HCEC 1CT (cell line): ENCODE results near the gene KRT2.

ENCODE experiments used
- DNase-seq: peaks from one replicate; pipeline ENCODE4 v3.0.0-alpha.2; 2017

The KRT2 gene

DNA sequence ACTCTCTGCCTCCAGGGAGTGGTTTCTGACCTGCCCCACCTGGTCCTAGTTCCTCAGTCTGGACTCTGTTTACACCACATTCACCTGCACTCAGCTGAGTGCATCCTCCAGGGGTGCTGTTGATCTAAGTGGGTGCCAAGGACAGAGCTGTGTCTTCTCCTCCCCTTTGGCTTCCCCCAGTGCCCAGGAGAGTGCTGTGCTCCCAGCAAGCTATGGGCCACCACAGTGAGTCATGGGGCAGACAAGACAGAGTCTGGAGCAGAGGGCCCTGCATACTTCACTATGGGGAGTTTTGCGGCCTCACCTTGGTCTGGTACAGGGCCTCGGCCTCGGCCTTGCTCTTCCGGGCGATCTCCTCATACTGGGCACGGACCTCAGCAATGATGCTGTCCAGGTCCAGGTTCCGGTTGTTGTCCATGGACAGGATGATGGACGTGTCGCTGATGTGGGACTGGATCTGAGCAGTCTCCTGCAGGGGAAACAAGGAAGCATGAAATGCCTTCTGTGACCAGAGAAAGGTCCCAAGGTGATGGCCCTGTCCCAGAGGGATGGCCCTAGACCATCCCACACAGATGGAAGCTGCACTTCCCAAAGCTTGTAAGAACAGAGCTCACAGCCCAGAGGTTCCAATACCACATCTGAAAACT lies 38.5 kb downstream of the KRT2 start:
- DNase-seq, result no peak

DNA sequence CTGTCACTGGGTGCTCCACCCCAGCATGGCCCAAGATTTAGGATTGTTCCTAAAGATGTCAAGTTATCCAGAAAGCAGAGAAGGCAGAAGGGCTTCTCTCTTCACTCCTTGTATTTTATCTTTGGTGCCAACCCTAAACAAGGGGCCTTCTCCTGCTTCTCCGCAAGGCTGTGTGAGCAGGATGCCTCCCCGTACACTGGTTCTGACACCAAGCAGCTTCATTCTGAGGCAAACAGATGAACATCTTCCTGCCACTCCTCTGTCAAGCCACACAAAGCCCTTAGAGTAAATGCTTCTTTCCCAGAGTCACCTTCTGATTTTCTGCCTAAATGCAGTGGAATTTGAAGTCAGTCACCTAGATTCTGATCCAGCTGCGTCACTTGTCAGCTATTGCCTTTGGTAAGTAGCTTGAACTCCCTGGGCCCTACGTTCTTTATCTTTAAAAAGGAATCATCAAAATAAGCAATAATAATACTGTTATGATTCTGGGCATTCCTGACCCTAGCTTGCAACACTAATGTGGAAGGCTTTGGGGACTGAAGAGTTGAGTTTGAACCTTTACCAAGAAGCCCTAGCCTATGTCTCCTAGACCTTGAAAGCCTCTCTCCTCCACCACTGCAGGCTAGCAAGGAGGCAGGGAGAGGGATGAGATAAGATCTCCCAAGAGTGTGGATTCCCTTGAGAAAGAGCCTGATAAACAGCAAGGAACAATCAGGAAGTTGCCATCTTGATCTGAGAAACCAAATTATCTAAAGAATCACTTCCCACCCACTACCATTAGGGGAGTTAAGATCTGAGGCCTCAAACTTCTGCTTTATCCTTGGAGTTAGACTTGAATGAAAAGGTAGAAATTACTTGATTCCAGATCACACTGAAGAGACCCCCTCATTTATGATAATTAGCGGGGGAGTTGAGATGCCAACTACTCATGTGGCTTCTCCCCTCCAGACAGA lies 39.3 kb downstream of the KRT2 start:
- DNase-seq, result no peak

DNA sequence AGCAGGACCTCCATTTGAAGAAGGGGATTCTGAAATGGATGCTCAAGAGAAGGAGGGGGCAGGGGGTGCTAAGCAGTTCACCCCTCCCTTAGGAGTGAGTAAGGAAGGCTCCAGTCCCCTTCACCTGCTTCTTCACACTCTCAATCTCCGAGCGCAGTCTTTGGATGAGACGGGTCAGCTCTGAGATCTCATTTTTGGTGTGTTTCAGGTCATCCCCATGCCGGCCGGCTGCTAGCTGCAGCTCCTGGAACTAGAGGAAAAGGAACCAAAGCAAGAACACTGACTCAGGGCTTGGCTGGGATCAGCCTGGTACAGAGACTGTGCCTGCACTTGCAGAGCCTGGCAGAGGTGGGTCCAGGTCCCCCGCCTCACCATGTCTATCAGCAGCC lies 40.9 kb downstream of the KRT2 start:
- DNase-seq, result no peak

DNA sequence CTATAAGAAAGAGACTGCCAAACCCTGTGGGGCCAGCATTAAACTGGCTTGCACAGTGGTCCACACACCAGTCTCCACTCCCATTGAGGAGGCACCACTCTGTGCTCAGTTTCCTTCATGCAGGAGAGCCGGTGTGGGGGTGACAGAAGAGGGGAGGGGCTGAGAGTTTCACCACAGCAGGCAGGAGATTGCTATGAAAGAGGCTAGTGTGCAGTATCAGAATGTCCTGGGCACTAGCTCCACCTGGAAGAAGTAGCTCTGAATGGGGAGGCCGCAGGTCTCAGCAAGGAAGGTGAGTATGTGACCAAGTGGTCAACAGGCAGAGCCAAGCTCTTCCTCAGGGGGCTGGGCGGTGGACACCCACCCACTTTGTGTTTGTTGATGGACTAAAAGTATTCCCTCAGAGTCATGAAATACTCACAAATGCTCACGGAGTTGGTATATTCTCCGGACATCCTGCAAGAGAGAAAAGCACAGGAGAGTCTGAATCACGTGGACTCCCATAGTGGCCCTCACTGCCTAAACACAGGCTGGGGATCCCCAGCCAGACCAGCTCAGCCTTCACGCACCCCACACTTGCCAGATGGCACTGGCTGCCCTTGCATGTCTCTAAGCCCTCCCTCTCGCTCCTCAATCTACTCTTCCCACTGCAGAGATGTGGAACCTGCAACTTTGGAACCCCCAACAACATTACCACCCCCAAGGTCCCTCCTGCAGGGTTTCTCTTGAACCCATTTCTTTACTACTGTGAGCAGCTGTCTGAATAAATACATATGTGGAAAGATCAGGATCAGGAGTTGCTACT lies 43.0 kb downstream of the KRT2 start:
- no peak for DNase-seq

DNA sequence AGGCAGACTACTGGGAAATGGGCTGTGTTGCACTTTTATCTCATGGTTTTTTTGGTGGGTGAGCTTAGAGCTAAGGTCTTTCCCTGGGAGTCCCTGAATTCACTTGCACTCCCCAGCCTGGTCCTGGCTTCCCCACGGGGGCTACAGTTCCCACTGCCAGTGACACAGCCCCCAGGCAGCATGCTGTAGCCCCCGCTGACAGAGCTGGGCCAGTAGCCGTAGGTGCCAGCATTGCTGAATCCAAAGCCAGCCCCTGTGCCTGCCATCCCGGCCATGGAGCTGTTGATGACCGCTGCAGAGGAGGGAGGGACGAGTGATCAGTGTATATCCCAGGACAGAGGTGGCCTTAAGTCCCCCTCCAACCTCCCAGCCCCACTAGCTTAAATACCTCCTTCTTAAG lies 43.9 kb downstream of the KRT2 start:
- no peak for DNase-seq

DNA sequence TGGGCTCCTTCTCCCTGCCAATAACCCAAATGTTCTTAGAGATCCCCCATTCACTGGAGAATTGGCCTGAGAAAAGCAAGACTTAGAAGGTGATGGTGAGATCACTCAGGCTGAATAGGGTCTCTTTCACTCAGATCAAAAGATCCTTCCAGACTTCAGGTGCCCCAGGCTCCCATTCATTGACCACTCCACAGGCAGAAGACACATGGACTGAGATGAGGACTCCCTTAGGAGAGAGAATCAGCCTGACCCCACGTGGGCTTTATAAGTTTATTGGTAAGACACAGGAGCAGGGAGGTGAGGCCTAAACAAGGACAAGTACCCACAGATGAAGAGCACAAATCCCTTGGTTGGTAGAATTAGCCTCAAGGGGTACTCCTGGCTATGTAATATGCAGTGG lies 44.7 kb downstream of the KRT2 start:
- DNase-seq, result no peak

DNA sequence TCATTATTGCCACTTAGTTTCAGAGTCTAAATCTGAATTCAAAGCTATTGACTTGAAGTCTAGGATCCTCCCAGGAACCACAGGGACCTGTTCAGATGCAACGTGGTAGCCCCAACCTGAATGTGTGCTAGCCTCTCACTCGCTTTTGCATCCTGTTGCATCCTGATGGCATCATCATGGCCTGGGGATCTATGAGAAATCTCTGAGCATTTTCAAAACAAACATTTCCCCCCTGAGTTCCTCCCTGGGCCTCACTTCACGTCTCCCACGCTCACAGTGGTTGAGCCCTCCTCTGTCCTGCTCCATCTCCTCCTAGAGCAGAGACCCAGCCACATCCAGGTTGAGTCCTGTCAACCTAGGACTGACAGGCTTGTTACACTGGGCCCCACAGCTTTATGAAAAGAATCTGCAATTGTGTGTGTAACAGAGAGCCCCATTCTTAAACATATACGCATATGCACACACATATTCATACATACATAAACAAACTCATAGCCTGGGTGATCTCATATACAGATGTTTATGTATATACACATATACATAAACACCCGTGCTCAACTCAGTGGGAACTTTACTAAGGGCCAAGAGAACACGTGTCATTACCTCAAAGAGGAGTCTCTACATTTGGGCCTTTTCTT lies 45.3 kb downstream of the KRT2 start:
- no peak for DNase-seq

DNA sequence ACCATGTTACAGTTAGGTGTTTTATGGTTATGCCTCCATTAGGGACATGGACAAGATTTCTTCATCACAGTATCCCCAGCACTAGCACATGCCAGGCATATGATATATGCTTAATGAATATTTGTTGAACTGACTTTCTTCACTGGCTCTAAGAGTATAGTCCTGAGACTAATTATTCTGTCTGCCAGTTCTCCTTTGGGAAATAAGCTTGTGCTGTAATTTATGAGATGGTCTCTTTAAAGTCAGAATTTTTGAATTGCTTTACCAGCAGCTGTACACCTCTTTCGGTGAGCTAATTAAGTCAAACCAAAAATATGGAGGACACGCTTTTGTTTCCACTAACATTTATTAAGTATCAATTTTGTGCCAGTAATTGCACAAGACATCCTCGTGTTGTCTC lies 45.9 kb downstream of the KRT2 start:
- no peak for DNase-seq

DNA sequence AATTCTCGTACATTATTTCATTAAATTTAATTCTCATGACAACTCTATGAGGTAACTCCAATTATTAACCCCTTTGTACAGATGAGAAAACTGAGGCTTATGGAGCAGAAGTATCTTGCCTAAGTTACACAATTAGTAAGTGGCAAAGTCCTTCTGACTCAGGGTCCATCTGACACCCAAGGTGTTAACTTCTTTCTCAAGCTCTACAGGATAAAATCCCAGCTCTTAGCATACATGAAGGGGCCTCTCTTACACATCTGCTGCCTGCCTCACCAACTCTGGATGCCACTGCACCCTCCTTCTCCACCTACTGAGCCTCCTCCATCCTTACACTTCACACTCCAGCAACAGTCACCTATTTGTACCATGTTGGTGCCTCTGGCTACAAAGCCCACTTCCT lies 46.5 kb downstream of the KRT2 start:
- DNase-seq, result no peak

DNA sequence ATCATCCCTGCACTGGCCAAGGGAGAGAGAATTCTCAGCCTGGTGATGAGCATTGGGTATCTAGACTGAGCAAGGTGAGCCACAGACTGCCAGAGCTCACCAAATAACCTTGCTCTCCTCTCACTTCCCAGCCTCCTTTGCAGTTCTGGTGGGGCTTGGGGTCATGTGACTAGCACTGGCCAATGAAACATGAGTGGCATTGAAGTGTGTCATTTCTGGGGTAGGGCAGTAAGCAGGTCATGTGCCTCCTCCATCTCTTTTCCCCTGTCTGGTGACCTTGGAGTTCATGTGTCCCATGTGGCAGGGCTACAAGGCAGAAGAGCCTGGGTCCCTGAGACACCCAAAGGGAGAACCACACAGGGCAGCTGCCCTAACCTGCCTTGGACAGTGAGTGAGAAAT lies 47.2 kb downstream of the KRT2 start:
- DNase-seq, result no peak

DNA sequence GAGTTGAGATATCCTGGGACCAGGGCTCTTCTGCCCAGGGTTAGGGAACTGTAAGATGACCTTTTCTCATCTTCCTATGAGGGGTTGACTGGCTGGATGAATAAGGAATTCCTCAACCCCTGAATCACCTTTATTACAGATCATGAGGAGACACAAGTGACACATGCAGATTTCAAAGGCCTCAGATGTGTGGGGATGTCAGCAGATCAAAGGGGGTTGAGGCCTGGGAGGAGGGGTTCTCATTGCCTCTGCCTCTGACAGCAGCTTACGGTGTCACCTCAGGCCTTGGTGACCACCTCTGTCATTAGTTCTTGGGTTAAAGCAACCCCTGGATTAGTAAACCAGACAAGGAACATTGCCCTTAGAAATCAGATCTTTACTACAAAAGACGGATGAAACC lies 48.7 kb downstream of the KRT2 start:
- DNase-seq, result no peak

DNA sequence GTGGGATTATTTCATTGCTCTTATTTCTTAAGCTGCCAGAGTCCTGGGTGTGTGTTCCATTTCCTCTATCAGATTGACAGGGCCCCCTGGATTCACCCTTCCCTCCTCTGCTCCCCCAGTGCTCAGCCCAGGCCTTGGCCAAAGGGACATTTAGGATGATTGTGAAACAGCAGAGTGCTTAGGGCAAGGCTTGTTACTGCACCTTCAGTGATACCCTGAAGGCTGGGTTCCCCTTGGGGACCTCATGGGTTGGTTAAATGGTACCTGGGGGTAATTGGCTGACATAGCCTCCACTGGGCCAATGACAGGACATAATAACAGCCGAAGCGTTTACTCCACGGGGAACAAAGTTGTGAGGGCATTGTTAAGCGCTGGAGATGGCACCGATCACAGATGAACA lies 49.5 kb downstream of the KRT2 start:
- DNase-seq, result no peak

DNA sequence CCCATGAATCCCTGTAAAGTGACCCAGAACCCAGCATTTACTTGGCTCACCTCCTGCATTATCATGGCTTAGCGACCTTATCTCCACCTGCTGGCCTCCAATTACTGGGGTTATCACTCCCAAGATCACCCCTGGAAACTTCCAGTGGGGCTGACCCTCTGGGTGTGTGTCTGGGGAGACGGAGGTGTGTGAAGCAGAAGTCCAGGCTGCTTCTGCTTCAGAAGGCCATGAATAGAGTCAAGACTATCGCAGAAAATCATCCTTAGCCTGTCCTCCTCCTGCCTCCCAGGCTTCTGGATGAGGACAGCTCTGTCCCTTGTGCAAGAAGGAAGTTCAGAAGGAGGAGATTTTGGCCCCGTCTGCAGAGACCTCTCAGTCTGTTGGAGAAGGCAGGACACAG lies 50.3 kb downstream of the KRT2 start:
- no peak for DNase-seq

DNA sequence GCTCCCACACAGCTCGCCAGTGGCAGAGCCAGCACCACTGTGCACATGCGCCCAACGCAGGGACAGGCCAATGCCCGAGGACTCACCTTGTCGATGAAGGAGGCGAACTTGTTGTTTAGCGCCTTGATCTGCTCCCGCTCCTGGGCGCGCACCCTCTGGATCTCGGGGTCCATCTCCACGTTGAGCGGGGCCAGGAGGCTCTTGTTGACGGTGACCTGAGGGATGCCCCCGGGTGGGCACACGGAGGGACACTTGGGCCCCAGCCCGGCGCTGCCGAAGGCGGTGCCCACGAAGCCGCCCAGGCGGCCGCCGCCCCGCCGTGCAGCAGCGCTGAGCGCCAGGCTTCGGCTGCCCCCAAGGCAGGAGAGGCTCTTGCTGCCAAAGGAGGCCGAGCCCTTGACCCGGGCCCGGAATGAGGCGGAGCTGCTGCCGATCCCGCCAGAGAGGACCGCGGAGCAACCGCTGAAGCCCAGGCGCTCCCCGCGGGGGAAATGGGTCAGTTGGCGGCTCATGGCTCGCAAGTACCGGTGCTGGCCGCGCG lies 51.0 kb downstream of the KRT2 start, which contains the start of gene KRT72:
KRT72 (minus strand) TSS at position 523 of the 541 bp plus-strand sequence; CDS start at position 512, 11 bp downstream.
- no peak for DNase-seq

DNA sequence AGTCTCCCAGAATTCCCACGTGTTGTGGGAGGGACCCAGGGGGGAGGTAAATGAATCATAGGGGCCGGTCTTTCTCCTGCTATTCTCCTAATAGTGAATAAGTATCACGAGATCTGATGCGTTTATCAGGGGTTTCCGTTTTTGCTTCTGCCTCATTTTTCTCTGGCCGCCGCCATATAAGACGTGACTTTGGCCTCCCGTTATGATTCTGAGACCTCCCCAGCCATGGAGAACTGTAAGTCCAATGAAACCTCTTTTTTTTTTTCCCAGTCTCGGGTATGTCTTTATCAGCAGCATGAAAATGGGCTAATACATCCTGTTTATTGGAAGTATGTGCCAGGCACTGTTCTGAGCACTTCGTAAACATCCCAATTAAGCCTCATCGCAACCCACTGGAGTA lies 51.5 kb downstream of the KRT2 start:
- DNase-seq, result no peak

DNA sequence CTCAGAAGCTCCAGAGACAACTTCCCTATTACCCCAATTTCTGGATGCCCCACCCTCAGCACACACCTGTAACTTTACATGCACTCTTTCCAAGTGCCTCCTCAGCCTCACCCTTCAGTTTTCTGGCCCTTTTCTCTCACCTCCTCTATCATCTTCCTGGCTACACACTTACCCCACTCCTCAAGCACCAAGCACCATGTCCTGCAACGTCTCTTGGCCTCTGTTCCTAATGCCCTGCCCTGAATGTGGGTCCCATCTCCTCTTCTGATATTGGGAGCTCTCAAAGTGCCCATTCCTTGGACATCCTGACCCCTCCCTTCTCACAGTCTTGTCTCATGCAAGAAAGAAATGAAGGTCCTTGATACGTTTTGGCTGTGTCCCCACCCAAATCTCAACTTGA lies 51.9 kb downstream of the KRT2 start:
- no peak for DNase-seq

DNA sequence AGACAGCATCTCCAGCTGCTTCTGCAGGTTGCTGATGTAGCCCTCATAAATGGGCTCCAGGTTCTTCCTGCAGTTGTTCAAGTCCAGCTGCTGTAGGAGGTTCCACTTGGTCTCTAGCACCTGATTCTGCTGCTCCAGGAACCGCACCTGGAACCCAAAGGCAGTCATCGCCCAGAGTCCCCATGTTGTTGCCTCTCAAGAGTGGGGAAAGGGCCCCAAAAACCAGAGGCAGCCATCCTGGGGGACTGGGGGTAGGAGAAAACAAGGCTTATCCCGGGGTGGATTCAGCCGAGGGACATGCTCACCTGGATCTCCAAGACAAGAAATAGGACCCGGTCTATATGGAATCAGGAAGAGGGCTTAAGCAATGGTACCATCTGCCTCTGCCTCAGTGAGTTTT lies 53.0 kb downstream of the KRT2 start:
- no peak for DNase-seq
